ENCODE results near the gene RYK. TPM values are rescaled to one million over a fixed set of nuclear protein-coding genes. Genes with fewer than 3 reads are reported as not detected.

RYK gene
- total RNA-seq, 1 donor from 2014 or later, result 85.2 TPM

GRCh38 chr3:134110963-134111362 is 139.7 kb downstream of the RYK start:
- no peaks in the 10 kb centered on the region for H3K4me1 Mint-ChIP-seq (ENCODE audit: low read depth)
- H3K27ac Mint-ChIP-seq, result no peak overlapping the region
- H3K9me3 Mint-ChIP-seq (ENCODE audit: low read depth), result peaks cover 10% of the 10 kb centered on the region

More at GRCh38 chr3:134110963-134111362, 139.7 kb downstream of the RYK start:
- Mint-ChIP-seq H3K36me3 (ENCODE audit: insufficient read depth) (peaks cover 8% of the 10 kb centered on the region), H3K4me3 (ENCODE audit: low read depth) (no peak overlapping the region), H3K27me3 (no peaks in the 10 kb centered on the region)
- DNase-seq (ENCODE audit: low spot score, unreplicated experiment), result no peak
- TF ChIP-seq, protein P1, sequence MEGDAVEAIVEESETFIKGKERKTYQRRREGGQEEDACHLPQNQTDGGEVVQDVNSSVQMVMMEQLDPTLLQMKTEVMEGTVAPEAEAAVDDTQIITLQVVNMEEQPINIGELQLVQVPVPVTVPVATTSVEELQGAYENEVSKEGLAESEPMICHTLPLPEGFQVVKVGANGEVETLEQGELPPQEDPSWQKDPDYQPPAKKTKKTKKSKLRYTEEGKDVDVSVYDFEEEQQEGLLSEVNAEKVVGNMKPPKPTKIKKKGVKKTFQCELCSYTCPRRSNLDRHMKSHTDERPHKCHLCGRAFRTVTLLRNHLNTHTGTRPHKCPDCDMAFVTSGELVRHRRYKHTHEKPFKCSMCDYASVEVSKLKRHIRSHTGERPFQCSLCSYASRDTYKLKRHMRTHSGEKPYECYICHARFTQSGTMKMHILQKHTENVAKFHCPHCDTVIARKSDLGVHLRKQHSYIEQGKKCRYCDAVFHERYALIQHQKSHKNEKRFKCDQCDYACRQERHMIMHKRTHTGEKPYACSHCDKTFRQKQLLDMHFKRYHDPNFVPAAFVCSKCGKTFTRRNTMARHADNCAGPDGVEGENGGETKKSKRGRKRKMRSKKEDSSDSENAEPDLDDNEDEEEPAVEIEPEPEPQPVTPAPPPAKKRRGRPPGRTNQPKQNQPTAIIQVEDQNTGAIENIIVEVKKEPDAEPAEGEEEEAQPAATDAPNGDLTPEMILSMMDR (IDR thresholded peaks at IDR 0.05; ENCODE audit: unreplicated experiment), result no peak

Other genes starting within 250 kb of the RYK start
- gene SLCO2A1, start 220.9 kb downstream of the RYK start, total RNA-seq, result 27.9 and 28.9 TPM in 2 replicates
- 93.2 and 94.4 TPM in 2 replicates for gene AMOTL2, start 123.6 kb upstream of the RYK start, total RNA-seq
- gene ANAPC13, start 235.1 kb upstream of the RYK start, total RNA-seq, result 63.9 and 67.0 TPM in 2 replicates
- 24.7 and 25.7 TPM in 2 replicates for gene CEP63, start 235.2 kb upstream of the RYK start, total RNA-seq

Measured in progenitor cell of endocrine pancreas (in vitro differentiated cells).